Measurements from ENCODE around the gene GALNT9.
"Not testable (repeated sequence)": the region's sequence is repeated elsewhere in the genome, so short reads cannot be mapped to it uniquely, and the experiment has no call there.

The GALNT9 gene

DNA sequence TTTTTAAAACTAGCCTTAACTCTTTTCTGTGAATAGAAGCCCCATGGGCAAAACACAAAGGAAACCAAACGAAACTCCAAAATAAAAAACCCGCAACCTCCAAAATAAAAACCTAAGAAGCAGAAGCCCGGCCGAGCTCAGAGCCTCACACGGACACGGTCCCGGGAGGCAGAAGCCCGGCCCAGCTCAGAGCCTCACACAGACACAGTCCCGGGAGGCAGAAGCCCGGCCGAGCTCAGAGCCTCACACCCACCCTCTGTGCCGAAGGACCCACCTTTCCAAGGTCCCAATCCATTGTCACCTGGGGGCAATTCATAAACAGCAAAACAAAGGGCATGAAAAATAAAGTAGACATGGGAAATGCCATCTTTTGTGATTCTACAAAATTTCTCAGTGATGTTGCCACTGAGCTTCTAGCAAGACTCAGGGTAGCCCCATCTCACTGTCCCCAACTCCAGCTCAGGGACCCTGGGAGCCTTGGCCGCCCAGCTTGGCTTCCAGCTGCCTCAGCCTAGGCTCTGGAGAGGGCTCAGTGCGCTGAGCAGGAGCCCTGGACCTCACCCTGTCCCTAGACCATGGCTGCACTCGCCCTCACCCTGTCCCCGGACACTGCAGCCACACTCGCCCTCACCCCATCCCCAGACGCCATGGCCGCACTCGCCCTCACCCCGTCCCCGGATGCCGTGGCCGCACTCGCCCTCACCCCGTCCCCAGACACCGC, 82.2 kb downstream of the GALNT9 start:
- no peak for DNase-seq

DNA sequence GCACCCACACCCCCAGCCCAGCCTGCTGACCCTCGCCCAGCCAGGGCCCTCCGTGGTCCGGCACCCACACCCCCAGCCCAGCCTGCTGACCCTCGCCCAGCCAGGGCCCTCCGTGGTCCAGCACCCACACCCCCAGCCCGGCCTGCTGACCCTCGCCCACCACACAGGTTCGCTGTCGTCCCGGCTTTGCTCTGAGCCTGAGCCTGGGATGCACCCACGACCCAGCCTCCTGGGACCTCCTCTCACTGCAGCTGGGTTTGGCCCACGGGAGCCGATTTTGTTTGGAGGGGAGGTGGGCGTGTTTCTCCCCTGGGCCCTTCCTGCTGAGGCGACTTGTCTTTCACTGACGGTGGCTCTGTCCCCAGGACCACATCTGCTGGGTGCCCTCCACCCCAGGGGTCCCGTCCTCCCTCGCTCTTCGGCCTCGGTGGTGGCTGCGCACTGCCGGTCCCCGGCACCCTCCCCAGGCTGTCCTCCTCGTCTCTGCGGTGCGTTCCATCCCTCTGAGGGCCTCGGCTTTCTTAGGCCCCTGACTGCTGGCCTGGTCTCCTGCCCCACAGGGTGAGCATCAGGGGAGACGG, 83.8 kb downstream of the GALNT9 start:
- DNase-seq = no peak

DNA sequence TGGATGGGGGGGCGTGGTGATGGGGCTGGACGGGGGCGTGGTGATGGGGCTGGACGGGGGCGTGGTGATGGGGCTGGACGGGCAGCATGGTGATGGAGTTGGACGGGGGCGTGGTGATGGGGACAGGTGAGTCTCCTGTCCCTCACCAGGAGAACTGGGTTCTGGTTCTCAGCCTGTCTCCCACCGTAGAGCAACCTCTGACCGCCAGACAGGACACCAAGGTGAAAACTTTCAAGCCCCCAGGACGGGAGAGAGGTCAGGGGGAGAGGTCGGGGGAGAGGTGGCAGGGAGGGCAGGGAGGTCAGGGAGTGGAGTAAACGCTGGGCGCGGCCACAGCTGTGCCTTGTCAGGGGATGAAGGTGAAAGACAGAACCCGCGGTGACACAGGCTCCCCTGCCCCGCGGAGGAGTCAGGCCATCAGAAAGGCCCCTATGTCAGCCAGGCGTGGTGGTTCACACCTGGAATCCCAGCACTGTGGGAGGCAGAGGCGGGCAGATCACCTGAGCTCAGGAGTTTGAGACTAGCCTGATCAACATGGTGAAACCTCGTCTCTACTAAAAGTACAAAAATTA, 84.6 kb downstream of the GALNT9 start:
- no peak for DNase-seq

DNA sequence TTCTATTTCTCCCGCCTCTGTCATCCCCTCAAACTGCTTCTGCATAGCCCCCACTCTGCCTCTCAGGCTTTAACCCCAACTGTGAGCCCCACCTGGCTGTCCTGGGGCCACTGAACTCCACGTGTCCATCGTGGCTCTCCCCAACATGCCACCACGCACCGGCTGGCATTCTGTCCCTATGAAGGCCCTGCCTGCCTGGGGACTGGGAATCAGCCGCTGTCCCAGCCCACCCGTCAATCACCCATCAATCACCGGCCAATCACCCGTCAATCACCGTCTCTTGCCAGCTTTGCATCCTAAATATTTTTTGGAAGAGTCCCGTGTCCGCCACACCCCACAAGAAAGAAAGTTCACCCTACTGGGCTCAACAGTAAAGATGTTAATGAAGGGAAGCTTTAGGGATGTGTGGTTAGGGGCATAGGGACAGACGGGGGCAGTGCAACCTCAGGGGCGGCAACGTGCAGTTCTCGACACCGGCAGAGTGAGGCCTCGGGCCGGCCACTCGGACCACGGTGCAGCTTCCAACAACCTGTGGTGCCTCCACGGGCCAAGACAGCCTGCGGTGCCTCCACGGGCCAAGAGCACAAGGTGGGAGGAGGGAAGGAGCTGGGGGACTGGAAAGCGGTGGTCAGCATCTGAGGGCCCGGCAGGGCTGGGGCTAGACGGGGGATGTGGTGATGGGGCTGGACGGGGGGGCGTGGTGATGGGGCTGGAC, 85.6 kb downstream of the GALNT9 start:
- DNase-seq = no peak

DNA sequence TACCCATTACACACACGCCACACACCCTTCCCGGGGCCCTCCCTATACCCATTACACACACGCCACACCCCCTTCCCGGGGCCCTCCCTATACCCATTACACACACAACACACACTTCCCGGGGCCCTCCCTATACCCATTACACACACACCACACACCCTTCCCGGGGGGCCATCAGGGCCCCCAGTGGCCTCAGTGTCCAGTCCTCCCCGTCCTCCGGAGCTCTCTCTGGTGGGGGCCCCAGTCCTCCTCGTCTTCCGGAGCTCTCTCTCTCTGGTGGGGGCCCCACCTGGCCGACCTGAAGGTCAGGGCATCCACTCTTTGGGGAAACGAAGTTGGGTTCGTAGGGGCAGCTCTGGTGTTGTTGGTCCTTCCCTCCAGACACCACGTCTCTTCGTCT, 86.2 kb downstream of the GALNT9 start:
- DNase-seq = not testable (repeated sequence)

DNA sequence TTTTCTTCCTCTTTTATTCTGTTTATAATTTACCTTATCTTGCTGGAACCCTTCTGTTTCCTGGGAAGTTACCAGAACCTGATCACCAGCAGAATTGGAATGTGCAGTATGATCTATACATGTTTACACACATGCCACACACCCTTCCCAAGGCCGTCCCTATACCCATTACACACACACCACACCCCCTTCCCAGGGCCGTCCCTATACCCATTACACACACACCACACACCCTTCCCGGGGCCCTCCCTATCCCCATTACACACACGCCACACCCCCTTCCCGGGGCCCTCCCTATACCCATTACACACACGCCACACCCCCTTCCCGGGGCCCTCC, 88.8 kb downstream of the GALNT9 start:
- DNase-seq = not testable (repeated sequence)

DNA sequence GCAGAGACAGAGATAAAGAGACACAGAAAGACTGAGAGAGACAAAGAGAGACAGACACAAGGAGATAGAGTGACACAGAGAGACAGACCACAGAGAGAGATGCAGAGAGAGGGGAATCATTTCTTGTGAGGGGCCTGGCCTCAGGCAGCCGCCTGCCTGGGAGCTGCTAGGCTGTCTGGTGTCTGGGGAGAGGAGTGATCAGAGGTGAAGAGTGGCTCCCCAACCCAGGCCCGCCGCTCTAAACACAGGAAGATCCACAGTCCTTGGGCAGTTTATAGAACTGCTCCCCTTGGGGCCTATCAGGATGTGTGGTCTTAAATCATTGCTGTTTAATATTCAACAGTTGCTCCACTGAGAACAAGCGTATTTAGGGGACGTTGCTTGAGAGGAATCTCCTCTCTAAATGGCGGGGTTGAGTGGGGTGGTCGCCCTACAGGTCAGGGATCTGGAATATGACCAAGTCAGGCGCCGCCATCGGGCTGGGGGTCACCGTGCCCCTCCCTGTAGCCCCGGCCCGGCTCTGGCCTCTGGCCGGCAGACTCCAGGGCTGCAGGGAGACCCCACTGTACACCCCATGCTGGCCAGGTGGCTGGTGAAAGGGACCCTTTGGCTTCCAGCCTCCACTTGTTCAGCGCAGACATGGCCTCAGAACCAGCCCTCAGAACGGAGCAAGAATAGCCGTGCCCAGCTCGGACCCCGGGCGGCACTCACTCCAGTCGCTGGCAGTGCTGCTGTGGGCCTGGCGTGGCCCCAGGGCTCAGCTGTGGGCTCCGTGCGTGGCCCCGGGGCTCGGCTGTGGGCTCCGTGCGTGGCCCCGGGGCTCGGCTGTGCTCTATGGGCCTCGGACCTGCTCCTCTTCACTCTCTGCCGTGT, 89.4 kb downstream of the GALNT9 start:
- no peak for DNase-seq

DNA sequence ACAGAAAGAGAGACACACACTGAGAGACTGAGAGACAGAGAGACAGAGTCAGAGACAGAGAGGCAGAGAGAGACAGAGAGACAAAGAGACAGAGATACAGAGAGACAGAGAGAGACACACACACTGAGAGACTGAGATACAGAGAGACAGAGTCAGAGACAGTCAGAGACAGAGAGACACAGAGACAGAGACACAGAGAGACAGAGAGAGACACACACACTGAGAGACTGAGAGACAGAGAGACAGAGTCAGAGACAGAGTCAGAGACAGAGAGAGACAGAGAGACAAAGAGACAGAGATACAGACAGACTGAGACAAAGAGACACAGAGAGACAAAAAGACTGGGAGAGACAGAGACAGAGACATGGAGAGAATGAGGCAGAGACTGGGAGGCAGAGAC, 90.0 kb downstream of the GALNT9 start:
- no peak for DNase-seq

DNA sequence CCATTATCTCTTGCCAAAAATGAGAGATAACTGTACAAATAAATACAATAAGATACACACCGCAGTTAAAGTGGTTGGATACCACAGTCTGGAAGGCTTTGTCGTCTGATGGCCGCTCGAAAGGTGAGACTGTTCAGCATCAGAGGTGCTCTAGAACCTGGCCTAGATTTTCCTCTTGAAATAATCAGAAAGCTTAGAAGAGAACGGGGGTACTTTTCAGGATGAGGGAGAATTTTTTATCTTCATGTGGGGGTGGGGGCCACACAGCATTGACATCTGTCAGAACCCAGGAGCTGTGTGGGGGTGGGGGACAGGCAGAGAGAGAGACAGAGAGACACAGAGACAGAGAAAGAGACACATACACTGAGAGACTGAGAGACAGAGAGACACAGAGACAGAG, 90.5 kb downstream of the GALNT9 start:
- DNase-seq = no peak

DNA sequence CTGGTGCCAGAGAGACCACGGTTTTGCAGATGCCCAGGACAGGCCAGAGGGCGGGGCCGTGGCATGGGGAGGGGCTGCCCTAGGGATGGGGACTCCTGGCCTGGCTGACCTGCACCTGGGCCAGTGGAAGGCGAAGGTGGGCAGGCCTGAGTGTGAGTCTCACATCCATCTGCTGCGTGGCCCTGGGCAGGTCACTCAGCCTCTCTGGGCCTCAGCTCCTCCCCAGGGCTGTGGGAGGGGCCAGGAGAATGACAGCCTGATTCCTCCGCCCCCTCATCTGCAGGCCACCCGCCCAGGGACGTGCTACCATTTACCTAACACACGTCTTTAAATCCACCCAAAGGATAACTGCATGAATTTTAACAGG, 90.9 kb downstream of the GALNT9 start:
- DNase-seq = no peak

DNA sequence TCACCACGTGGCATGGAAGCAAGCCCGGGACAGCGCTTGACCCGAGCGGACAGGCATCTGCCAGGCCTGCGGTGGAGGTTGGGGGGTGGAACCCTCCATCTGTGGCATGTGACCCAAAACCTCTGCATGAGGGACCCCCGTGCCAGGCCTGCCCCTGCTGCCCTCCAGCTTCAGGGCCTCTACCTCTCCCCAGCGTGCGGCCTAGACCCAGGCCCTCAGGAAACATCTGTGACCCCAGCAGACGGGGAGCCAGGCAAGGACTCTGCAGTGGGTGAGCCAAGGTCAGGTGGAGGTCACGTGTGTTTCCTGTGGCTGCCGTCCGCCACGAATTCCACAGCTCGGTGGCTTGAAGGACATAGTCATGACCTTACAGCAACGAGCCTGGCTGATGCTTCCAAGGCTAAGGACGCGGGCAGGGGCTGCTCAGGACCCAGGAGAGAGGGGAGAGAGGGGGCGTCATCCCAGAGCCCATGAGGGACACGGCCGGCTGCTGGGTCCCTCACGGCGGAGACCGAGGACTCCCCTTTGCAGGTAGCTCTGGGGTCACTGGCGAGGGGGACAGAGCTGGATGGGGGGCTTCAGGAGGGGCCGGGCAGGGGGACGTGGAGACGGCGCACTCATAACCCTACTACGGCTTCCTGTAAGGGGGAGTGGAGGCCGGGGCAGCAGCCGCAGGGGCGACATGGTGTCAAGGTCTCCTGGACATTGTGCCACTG, 91.5 kb downstream of the GALNT9 start:
- DNase-seq = no peak

DNA sequence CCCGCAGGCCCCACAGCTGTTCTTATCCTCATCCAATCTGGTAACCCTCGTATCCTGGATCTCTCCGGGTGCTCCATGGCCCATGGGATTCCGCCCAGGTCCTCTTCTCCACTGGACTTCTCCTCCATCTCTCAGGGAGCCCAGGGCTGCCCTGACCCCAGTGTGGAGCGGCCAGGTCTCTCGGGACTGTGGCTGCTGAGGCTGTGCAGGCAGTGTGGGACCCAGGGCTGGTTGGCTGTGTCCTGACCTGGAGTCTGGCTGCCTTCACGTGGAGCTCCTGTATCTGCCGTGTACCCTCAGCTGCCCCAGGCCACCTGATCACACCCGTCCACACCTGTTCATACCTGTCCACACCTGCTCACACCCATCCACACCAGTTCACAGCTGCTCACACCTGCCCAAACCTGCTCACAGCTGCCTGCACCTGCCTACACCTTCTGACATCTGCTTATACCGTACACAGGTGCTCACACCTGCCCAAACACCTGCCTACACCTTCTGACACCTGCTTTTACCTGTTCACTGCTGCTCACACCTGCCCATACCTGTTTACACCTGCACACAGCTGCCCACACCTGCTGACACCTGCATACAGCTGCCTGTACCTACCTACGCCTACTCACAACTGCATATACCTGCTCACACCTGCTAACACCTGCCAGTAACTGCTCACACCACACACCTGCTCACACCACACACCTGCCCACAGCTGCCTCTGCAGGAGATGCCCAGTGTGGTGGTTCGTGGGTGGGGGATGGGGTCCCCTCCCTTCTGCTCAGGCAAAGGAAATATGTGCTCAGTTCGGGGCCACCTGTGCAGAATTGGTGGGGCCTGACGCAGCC, 92.2 kb downstream of the GALNT9 start:
- no peak for DNase-seq

DNA sequence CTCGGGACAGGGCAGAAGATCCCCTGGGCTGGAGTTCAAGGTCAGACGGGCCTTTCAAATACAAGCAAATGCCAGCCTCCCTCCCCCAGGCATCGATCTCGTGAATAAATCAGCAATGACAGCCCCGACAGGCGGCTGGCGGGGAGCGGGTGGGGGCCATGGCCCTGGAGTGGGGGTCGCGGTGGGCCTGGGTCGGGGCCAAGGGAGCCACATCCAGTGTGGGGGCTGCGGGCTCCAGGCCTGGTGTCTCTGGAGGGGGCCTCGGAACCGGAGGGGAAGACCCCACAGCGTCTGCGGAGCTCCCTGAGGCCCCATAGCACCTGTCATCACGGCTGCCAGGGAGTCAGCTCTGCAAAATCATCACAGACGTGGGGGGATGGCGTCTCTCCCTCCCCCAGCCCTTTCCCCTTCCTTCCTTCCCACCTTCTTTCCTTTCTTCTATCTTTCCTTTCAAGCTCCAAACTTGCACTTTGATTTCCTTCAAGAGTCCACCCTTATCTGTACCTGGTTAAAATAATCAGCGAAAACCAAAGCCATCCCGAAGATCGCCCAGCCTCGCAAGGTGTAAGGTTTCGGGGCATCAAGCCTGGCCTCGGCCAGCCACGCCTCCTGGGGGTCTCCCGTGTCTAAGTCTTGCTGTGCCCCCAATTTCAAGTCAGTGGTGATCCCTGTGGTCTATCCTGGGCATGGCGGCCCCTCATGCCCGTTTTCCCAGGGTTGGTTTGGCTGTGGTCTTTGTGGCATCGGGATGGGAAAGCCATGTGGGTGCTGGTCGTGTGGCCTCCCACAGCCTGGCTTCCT, 93.1 kb downstream of the GALNT9 start:
- DNase-seq = no peak

DNA sequence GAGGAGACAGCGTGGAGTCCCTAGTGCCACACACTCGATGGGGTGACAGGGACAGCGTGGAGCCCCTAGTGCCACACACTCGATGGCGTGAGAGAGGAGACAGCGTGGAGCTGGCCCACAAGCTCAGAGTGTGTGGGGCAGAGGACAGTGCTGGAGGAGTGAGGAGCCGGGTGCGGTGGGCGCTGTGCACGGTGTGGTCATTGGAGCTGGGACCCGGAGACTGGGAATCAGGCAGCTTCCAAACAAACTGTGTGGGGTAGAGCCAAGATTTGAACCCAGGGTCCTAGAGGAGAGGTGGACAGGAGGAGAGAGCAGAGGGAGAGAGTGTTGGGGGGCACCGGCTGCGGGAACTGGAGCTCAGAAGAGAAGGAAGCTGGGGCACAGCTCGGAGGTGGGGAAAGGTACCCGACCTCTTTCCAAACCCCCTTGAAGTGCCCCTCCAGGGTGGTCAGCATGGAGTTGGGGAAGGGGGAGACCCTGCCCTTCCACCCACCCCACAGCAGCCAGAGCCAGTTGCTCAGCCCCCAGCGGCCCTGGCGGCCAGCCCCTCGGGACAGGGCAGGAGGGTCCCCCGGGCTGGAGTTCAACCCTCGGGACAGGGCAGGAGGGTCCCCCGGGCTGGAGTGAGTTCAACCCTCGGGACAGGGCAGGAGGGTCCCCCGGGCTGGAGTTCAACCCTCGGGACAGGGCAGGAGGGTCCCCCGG, 94.1 kb downstream of the GALNT9 start:
- DNase-seq = no peak

DNA sequence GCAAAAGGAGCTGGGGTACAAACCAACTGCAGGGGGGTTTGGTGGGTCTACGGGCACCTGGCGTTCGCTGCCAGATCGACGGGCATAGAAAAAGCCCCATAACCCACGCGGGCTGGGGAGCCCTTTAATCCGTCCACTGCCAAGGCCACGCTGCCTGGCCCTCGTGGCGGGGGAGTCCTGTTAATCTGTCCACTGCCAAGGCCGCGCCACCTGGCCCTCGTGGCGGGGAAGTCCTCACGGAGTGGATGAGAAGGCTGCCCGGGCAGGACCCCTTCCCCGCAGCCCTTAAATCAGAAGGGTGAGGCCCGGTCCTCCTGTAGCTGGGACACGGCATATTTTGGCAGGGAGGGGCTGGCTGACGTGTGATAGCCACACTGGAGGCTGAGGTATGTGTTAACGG, 99.0 kb downstream of the GALNT9 start:
- no peak for DNase-seq

DNA sequence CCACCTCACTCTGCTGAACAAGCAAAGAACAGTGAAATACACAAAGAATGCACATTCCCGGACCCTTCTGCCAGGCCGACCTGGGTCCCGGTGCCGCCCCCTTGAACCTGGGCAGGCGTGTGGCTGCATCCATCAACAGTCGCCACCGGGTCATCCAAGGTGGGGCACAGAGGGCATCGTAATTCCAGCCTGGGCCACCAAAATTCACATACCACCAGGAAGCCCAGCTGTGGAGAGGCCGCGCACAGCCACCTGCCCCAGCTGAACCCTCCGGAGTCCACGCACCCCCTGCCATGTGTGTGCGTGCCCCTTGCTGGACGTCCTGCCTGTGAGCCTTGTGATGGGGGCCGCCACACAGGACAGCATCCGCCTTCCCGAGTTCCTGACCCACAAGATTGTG, 99.5 kb downstream of the GALNT9 start:
- no peak for DNase-seq

DNA sequence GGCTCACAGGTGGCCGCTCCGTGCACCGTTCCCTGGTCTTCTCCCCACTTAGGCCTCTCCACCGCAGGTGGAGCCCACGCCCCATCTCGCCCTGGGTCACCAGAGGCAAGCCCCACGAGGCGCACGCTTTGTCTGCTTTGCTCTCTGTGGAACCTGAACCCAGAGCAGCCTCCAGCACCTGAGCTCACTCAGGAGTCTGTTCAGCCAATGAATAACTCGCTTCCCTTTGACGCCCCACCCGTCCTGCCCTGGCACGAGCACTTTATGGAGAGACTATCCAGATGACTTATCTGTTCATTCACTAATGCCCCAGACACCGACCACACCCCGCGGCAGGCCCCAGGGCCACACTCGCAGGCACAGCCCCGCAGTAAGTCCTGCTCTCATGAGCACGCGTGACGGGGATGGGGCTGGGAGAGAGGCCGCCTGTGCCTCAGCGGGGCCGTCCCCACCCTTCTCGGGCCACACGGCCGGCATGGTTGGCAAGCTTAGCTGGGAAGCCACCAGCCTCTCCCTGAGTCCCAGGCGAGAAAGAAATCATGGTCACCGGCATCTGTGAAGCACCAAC, 100.1 kb downstream of the GALNT9 start:
- DNase-seq = no peak

DNA sequence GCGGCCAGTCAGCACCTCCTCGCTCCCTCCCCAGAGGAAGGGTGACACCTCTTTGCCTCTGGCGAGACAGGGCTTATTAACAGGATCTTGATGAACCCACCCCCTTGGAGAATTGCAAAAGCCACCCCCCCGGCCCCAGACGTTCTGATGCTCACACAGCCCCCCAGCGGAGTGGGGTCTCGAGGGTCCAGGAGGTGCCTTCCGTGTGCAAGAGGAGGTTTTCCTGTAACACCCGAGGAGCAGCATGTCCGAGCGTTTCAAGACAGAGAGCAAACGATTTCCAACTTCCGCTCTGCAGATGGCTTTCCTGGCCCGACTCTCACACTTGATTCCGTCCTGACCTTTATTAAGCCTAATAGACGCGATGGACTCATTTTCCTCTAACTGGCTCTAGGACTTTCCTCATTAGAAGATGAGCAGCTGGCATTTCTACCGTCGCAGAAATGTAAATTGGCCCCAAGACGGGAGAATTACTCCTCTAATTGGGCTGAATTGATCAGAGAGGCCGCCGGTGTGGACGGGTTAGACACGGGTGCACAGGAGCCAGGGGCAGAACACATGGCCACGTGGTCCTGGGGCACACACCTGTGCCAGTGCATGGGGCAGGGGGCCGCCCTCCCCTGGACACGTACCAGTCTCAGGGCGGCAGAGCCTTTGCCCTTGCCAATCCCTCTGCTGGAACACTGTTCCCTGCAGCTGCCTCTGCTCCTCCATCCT, 100.8 kb downstream of the GALNT9 start:
- no peak for DNase-seq

Data from NCI-H2029 (cell line).